ENCODE results near the gene KCTD2.

The KCTD2 gene

DNA sequence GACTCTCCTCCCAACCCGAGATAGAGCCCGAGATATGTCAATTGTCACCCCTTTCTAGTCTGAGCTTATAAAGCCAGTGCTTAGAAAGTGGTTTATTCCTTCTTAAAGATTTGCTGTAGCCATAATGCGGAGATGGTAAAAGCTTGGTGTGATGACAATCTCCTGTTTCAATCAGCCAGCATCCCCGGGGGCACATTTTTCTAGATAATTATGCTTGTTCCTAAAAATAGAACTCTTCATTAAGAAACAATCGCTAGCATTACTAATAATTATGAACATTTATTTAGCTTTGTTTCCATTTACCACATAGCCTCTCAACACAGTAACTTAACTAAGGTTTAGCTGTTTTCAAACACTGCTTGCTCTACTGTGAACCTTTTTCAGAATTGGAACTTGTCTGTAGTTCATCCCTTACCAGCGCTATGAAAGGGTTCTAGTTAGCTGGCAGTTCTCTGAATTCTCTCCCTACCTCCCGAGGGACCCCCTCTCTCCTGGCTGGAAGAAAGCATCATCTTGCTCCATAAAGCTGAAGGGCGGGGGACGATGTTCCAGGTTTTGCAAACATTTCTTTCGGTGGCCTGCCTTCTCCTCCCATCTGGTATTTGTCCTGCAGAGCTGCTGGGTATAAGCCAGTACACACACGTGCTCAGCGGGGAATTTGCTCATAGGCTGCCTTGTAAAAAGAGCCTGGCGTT is 35.5 kb upstream of the KCTD2 start:
- H3K4me2 ChIP-seq (ENCODE audit: insufficient read depth, low read length), result peak overlapping the region; percentile 88
- no peaks in the 10 kb centered on the region for H3K27me3 ChIP-seq (ENCODE audit: insufficient read depth, low read length, poor library complexity)
- peaks cover 27% of the 10 kb centered on the region for H3K79me2 ChIP-seq (ENCODE audit: insufficient read depth, low read length)
- peaks cover 26% of the 10 kb centered on the region for H3K4me1 ChIP-seq (ENCODE audit: insufficient read depth, low read length)
- peak overlapping the region; percentile 87 to 96; a peak in 3 of 4 replicates for H3K4me3 ChIP-seq (ENCODE audit: low read depth in 1 of 2, low read length in 2 of 2)
- peak overlapping the region; percentile 81 for H3K27ac ChIP-seq (ENCODE audit: low read length)
- no peak for ATAC-seq (ENCODE audit: insufficient read depth, low read depth)
- H2AFZ ChIP-seq (ENCODE audit: low read depth, low read length), result peak overlapping the region; percentile 72
- DNase-seq, result no peak
- H3K36me3 ChIP-seq (ENCODE audit: insufficient read depth, low read length), result peaks cover 7% of the 10 kb centered on the region
- no peaks in the 10 kb centered on the region for H4K20me1 ChIP-seq (ENCODE audit: insufficient read depth, low read length)
- H3K9ac ChIP-seq (ENCODE audit: low read depth, low read length), result peak overlapping the region; percentile 81
- no peak for TF ChIP-seq EZH2 (IDR thresholded peaks at IDR 0.05; ENCODE audit: borderline replicate concordance, low read depth, low read length, severe bottlenecking)
- H3K9me3 ChIP-seq (ENCODE audit: insufficient read depth, low read length, severe bottlenecking), result no peaks in the 10 kb centered on the region

DNA sequence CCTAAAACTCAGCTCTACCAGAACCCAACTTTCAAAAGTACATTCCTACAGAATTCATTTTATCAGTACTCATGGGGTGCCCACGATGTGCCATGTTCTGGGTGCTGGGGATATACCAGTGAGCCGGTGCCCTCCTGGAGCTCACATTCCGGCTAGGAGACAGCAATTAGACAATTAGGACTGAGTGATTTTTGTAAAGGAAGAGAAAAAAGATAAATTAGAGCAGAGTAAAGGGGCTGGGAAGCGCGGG is 35.0 kb upstream of the KCTD2 start:
- H4K20me1 ChIP-seq (ENCODE audit: insufficient read depth, low read length), result no peaks in the 10 kb centered on the region
- H3K27me3 ChIP-seq (ENCODE audit: insufficient read depth, low read length, poor library complexity), result no peaks in the 10 kb centered on the region
- H3K27ac ChIP-seq (ENCODE audit: low read length), result peak overlapping the region; percentile 81
- DNase-seq (no peak), ATAC-seq (ENCODE audit: insufficient read depth, low read depth) (no peak)
- peaks cover 31% of the 10 kb centered on the region for H3K79me2 ChIP-seq (ENCODE audit: insufficient read depth, low read length)
- no peaks in the 10 kb centered on the region for H3K9me3 ChIP-seq (ENCODE audit: insufficient read depth, low read length, severe bottlenecking)
- H3K36me3 ChIP-seq (ENCODE audit: insufficient read depth, low read length), result peaks cover 11% of the 10 kb centered on the region
- H3K9ac ChIP-seq (ENCODE audit: low read depth, low read length), result peak overlapping the region; percentile 81
- peaks cover 26% of the 10 kb centered on the region for H3K4me1 ChIP-seq (ENCODE audit: insufficient read depth, low read length)
- H2AFZ ChIP-seq (ENCODE audit: low read depth, low read length), result peak overlapping the region; percentile 72
- TF ChIP-seq, protein P1, sequence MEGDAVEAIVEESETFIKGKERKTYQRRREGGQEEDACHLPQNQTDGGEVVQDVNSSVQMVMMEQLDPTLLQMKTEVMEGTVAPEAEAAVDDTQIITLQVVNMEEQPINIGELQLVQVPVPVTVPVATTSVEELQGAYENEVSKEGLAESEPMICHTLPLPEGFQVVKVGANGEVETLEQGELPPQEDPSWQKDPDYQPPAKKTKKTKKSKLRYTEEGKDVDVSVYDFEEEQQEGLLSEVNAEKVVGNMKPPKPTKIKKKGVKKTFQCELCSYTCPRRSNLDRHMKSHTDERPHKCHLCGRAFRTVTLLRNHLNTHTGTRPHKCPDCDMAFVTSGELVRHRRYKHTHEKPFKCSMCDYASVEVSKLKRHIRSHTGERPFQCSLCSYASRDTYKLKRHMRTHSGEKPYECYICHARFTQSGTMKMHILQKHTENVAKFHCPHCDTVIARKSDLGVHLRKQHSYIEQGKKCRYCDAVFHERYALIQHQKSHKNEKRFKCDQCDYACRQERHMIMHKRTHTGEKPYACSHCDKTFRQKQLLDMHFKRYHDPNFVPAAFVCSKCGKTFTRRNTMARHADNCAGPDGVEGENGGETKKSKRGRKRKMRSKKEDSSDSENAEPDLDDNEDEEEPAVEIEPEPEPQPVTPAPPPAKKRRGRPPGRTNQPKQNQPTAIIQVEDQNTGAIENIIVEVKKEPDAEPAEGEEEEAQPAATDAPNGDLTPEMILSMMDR (IDR thresholded peaks at IDR 0.05; ENCODE audit: borderline replicate concordance, extremely low read depth, low read length, poor library complexity, severe bottlenecking), result no peak
- no peak for TF ChIP-seq EZH2 (IDR thresholded peaks at IDR 0.05; ENCODE audit: borderline replicate concordance, low read depth, low read length, severe bottlenecking)
- peak overlapping the region; percentile 87 to 96; a peak in 3 of 4 replicates for H3K4me3 ChIP-seq (ENCODE audit: low read depth in 1 of 2, low read length in 2 of 2)
- H3K4me2 ChIP-seq (ENCODE audit: insufficient read depth, low read length), result peak overlapping the region; percentile 88

DNA sequence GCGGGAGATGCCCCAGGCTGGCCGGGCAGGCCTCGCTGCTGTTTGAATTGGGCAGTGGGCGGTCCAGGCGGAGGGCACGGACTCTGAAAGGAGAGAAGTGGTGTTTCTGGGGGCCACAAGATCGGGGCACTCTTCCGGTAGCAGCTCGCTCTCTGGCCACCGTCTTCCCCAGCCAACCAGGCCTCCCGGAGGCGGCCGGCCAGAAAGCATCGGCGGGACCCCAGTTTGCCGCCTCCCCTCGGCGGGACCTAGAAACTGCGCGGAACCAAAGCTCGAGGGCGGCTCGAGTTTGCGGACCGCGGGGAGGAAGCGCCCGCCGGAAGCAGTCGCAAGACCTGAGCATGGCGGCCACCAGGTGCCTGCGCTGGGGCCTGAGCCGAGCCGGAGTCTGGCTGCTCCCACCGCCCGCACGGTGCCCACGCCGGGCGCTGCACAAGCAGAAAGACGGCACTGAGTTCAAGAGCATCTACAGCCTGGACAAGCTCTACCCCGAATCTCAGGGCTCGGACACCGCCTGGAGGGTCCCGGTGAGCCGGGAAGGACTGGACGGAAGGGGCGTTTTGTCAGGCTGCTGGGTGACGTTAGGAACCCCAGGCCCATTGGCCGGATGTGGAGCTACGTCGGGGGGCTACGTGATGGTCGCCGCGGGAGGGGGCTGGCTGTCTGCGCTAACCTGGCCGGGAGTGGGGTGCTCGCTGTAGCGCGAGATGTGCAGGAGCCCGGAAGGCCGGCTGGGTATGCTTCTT is 34.5 kb upstream of the KCTD2 start, which contains the start of gene MRPL58:
TSS of gene MRPL58 (plus strand) at position 325 of the 746 bp plus-strand sequence. CDS start at position 342, 17 bp downstream.
- Histone ChIP-seq H3K4me1 (ENCODE audit: insufficient read depth, low read length) (peaks cover 26% of the 10 kb centered on the region), H3K27me3 (ENCODE audit: insufficient read depth, low read length, poor library complexity) (no peaks in the 10 kb centered on the region), H4K20me1 (ENCODE audit: insufficient read depth, low read length) (no peaks in the 10 kb centered on the region), H2AFZ (ENCODE audit: low read depth, low read length) (peak within 1 kb of the TSS; percentile 72), H3K9me3 (ENCODE audit: insufficient read depth, low read length, severe bottlenecking) (no peaks in the 10 kb centered on the region), H3K27ac (ENCODE audit: low read length) (peak within 1 kb of the TSS; percentile 81), H3K9ac (ENCODE audit: low read depth, low read length) (peak within 1 kb of the TSS; percentile 81), H3K4me2 (ENCODE audit: insufficient read depth, low read length) (peak within 1 kb of the TSS; percentile 88), H3K36me3 (ENCODE audit: insufficient read depth, low read length) (peaks cover 11% of the 10 kb centered on the region), H3K79me2 (ENCODE audit: insufficient read depth, low read length) (peaks cover 31% of the 10 kb centered on the region), H3K4me3 (ENCODE audit: low read depth in 1 of 2, low read length in 2 of 2) (peak within 1 kb of the TSS; percentile 87 to 96)
- TF ChIP-seq, protein P1 (IDR thresholded peaks at IDR 0.05; ENCODE audit: borderline replicate concordance, extremely low read depth, low read length, poor library complexity, severe bottlenecking), result peak; percentile 51
- no peak for TF ChIP-seq EZH2 (IDR thresholded peaks at IDR 0.05; ENCODE audit: borderline replicate concordance, low read depth, low read length, severe bottlenecking)
- peak; percentile 94 for ATAC-seq (ENCODE audit: insufficient read depth, low read depth)
- DNase-seq, result peak; percentile 87

DNA sequence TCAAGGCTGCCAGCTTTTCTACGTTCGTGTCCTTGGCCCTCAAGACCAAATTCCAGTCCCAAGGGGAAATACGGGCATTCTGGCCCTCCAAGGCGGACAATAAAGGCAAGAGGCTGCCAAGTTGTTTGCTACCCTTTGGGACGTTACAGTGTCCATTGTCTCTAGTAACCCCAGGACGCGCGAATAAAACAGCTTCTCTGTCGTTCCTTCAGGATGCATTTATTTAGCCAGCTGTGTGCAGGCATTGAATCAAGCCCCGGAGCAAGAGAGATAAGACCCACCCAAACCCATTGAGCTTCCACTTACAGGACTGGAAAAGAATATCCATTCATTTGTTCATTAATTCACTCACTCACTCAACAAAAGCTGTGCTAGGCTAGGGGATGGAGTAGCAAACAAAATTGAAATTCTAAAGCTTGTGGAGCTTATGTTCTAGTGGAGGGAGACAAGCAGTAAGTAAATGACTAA is 33.9 kb upstream of the KCTD2 start:
- H3K4me3 ChIP-seq (ENCODE audit: low read depth in 1 of 2, low read length in 2 of 2), result peak overlapping the region; percentile 87 to 96
- peak overlapping the region; percentile 81 for H3K9ac ChIP-seq (ENCODE audit: low read depth, low read length)
- H3K4me1 ChIP-seq (ENCODE audit: insufficient read depth, low read length), result peaks cover 26% of the 10 kb centered on the region
- peaks cover 11% of the 10 kb centered on the region for H3K36me3 ChIP-seq (ENCODE audit: insufficient read depth, low read length)
- H3K27ac ChIP-seq (ENCODE audit: low read length), result peak overlapping the region; percentile 81
- ATAC-seq (ENCODE audit: insufficient read depth, low read depth) (no peak; the same call in 2 of the 3 replicates), DNase-seq (no peak)
- H4K20me1 ChIP-seq (ENCODE audit: insufficient read depth, low read length), result no peaks in the 10 kb centered on the region
- no peaks in the 10 kb centered on the region for H3K27me3 ChIP-seq (ENCODE audit: insufficient read depth, low read length, poor library complexity)
- peak overlapping the region; percentile 88 for H3K4me2 ChIP-seq (ENCODE audit: insufficient read depth, low read length)
- H3K9me3 ChIP-seq (ENCODE audit: insufficient read depth, low read length, severe bottlenecking), result no peaks in the 10 kb centered on the region
- peaks cover 31% of the 10 kb centered on the region for H3K79me2 ChIP-seq (ENCODE audit: insufficient read depth, low read length)
- peak overlapping the region; percentile 72 for H2AFZ ChIP-seq (ENCODE audit: low read depth, low read length)
- TF ChIP-seq EZH2 (IDR thresholded peaks at IDR 0.05; ENCODE audit: borderline replicate concordance, low read depth, low read length, severe bottlenecking), result no peak
- TF ChIP-seq, protein P1 (IDR thresholded peaks at IDR 0.05; ENCODE audit: borderline replicate concordance, extremely low read depth, low read length, poor library complexity, severe bottlenecking), result no peak
